8988T (cell line): Measurements from ENCODE around the gene GPR176.

Source experiments
- DNase-seq: peaks from one replicate; pipeline ENCODE4 v3.0.0; 2011

The GPR176 gene

GRCh38 chr15:39801641-39802309 is 118.3 kb downstream of the GPR176 start:
- peak; percentile 35 for DNase-seq

GRCh38 chr15:39799552-39800011 is 120.5 kb downstream of the GPR176 start:
- DNase-seq: no peak

GRCh38 chr15:39798382-39798781 is 121.7 kb downstream of the GPR176 start:
- no peak for DNase-seq

- DNase-seq: no peak
These were observed 122.7 kb downstream of the GPR176 start for GRCh38 chr15:39797407-39797806.

- DNase-seq: no peak
These were observed 123.5 kb downstream of the GPR176 start for GRCh38 chr15:39796601-39797000.

GRCh38 chr15:39795486-39795885 is 124.6 kb downstream of the GPR176 start:
- no peak for DNase-seq

GRCh38 chr15:39794954-39795353 is 125.1 kb downstream of the GPR176 start:
- DNase-seq: no peak

GRCh38 chr15:39793923-39794322 is 126.1 kb downstream of the GPR176 start:
- no peak for DNase-seq

GRCh38 chr15:39792844-39793335 is 127.2 kb downstream of the GPR176 start:
- no peak for DNase-seq

- no peak for DNase-seq
These were observed 127.8 kb downstream of the GPR176 start for GRCh38 chr15:39792025-39792843.

GRCh38 chr15:39789736-39790135 is 130.3 kb downstream of the GPR176 start:
- DNase-seq: no peak

- DNase-seq: no peak
These were observed 131.1 kb downstream of the GPR176 start for GRCh38 chr15:39788800-39789565.

GRCh38 chr15:39788108-39788507 is 132.0 kb downstream of the GPR176 start:
- DNase-seq: no peak

GRCh38 chr15:39787479-39787878 is 132.6 kb downstream of the GPR176 start:
- no peak for DNase-seq

- no peak for DNase-seq
These were observed 133.5 kb downstream of the GPR176 start for GRCh38 chr15:39786447-39787056.

GRCh38 chr15:39785841-39786240 is 134.2 kb downstream of the GPR176 start:
- no peak for DNase-seq

GRCh38 chr15:39785139-39785538 is 134.9 kb downstream of the GPR176 start:
- no peak for DNase-seq

GRCh38 chr15:39784638-39785037 is 135.4 kb downstream of the GPR176 start:
- DNase-seq: no peak

GRCh38 chr15:39784125-39784524 is 135.9 kb downstream of the GPR176 start:
- DNase-seq: no peak

- no peak for DNase-seq
These were observed 136.7 kb downstream of the GPR176 start for GRCh38 chr15:39783244-39783820.

GRCh38 chr15:39782441-39783138 is 137.5 kb downstream of the GPR176 start, which contains the start of gene FSIP1:
TSS of gene FSIP1 (minus strand) at chr15:39782841. CDS start at chr15:39776524, 6,317 bp downstream.
- peak; percentile 74 for DNase-seq

GRCh38 chr15:39781967-39782302 is 138.1 kb downstream of the GPR176 start:
- no peak for DNase-seq
